Epithelial cell of prostate (primary cell): Measurements from ENCODE around the gene PLEKHA5.

ENCODE experiments used
- DNase-seq: peaks from one replicate; pipeline ENCODE4 v3.0.0-alpha.2; 2011; ENCODE audit warnings: low read depth, low spot score
- H3K27ac ChIP-seq: fragments of 450-650 bp; 2 replicates; pipeline ENCODE4 v1.5.1; 2017; ENCODE audit warnings: mild to moderate bottlenecking

Gene PLEKHA5

DNA sequence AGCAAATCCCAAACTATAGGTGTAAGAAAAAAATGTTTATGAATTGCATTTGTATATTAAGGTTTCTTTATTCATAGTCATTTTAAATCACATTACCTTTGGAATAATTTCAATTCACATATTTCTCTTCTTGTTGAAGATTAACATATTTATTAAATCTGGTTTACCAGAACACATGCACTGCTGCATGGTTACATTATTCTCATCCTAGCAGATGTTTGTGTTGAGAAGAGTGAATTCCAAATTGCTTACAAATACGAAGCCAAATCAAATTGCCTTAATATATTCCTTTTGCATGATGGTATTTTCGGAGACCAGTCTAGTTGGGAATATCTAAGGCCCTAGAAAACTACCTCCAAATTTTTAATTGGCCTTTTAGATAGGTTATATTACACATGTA, 130.6 kb downstream of the PLEKHA5 start:
- DNase-seq: no peak
- no peak overlapping the region for H3K27ac ChIP-seq

DNA sequence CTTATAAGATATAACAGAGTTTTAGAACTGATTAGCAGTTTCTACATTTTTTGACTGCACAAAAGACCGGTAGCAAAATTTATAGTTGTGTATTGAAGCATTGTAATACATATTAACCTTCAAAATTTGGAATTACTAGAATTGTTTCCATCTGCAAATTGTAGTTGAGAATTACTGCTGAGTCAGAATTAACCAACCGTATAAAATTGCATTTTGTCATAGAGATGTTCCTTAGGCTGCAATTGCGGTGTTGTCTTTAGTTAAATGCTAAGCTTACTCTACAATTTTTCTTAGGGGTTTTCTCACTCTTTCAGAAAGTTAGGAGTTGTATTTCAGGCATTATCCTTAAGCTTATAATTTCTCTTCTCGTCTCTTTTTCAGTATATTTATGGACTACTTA, 132.2 kb downstream of the PLEKHA5 start:
- no peak for DNase-seq
- no peak overlapping the region for H3K27ac ChIP-seq

DNA sequence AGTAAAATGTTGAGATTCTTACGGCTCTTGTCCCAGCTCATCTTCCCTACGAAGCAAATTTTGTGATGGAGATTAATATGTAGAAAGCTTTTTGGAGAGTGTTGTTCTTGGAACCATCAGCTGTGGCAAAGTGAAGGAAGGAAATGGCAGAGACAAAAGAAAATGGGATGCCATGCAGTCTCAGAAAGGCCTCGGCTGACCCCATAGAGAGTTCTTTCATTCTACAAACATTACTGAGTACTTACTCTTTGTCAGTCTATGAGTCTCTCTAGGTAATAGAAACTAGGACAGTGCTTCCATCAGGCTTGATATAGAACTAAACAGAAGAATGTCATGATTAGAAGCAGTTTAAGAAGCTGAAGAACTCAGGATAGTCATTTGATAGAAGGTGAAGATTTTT, 134.1 kb downstream of the PLEKHA5 start:
- no peak overlapping the region for H3K27ac ChIP-seq
- DNase-seq: no peak

DNA sequence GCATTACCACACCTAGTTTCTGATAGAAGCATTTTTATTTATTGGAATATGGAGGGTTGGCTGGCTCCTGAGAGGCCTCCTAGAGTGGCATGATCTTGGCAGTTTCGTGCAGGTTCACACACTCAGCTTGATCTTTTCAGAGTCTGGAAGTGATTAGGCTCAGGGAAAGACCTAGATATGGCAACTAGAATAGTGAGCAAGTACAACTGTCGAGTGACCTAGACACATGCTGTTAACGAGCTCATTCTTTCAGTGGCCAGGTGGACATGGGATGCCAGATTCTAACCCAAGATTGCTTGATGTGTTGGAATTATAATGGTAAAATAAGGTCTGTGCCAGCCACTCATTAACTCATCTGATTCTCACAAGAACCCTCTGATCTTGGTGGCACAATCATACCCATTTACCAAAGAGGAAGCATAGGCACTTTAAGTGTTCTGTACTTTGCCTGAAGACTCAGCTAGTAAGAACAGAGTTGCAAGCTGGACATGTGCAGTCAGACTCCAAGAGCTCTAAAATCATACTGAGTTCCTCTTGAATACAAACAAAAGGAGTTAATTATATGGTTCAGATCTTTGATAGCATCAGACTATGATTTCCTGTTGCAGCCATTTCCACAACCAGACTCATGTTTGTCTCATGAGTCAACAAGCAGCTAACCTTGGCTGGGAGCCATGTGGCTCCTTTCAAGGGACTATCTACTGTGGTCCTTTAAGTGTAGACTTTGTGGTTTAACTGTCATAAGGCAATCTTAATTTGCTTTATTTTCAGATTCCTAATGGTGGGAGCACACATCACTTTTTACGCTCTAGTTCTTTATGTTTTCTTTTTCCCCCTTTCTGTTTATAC, 144.2 kb downstream of the PLEKHA5 start:
- peak overlapping the region; percentile 76 for H3K27ac ChIP-seq
- peak; percentile 74 for DNase-seq

DNA sequence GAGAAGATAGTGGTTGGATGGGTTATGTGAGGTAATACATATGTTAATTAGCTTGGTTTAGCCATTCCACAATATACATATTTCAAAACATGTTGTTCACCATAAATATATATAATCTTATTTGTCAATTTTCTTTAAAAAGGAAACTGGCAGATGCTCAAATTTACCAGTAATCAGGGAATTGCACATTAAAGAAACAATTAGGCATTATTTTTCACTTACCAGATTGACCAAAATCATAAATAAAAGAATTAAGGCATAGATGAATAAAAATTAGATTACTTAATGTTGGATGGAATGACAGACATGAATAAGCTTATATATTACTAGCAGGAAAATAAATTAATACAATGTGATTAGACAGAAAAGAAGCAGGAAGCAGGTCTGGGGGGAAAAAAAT, 147.2 kb downstream of the PLEKHA5 start:
- no peak for DNase-seq
- H3K27ac ChIP-seq: no peak overlapping the region

DNA sequence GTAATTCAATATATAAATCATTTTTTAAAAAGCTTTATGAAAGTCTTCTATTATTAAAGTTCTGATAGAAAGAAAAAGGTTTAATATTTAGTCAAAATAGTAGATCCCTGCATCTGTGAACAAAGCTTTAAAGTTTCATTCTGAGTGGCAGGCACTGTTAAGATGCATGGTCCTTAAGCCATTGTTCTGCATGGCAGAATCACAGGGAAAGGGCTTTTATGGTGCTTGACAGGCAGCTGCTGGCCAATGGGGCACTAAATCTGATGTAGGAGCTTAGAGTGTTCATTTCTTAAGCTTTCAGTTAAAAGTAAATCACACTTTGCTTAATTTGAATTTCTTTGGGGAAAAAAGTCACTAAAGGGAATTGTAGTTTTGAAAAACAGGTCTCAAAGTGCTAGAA, 148.2 kb downstream of the PLEKHA5 start:
- DNase-seq: no peak

DNA sequence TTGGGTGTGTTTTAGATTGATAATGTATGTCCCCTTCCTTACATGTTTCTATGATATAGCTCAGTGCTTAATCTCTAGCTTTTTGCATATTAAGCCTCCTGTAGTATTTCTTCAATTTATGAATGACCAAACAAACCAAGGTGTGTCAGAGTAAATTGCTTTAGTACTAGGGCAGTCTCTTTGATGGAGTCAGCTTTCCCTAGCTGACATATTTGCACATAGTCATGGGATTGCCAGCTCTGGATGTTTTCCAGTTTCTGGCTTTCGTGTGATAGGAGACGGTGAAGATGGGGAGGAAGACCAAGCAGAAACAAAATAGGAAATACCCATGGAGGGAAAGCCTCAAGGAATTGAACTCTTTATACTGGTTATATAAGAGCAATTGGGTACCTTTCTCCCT, 148.9 kb downstream of the PLEKHA5 start:
- no peak for DNase-seq
- H3K27ac ChIP-seq: no peak overlapping the region

More for the DNA sequence above, 148.2 kb downstream of the PLEKHA5 start:
- no peak overlapping the region for H3K27ac ChIP-seq

DNA sequence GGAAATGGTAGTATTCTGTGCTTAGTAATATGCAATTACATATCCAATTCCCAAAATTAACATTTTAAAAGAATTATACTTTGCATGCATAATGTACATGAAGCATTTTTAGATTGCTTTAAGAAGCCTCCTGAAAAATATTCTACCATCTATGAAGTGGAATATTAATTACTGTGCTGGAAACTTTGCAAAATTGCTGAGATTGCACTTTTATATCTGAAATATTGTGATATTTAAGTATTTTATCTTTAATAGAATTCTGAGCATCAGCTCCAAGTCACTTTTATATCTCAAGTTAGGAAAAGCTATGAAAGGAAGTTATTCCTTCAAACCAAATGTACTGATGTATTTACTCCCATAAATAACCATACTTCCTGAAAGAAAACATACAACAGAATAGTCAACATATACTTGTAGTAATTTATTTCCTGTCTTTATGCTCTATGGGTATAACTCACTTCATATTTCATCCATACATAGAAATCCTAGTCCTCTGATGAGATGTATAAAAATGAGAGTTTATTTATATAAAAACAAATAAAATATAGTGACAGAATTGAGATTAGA, 152.7 kb downstream of the PLEKHA5 start:
- no peak for DNase-seq
- no peak overlapping the region for H3K27ac ChIP-seq

DNA sequence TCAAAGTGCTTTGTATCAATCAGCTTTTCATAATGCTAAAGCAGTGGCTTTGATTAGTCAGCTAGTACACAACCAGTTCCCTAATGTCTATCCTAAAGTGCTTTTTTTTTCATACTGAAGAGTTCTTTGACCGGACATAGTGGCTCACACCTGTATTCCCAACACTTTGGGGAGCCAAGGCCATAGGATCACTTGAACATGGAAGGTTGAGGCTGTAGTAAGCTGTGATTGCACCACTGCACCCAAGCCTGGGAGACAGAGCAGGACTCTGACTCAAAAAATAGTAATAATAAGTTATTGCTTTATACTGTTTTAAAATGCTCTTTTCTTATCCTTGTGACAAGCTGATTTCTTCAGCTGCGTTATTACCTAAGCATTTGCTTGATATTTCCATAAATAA, 155.1 kb downstream of the PLEKHA5 start:
- H3K27ac ChIP-seq: no peak overlapping the region
- no peak for DNase-seq

DNA sequence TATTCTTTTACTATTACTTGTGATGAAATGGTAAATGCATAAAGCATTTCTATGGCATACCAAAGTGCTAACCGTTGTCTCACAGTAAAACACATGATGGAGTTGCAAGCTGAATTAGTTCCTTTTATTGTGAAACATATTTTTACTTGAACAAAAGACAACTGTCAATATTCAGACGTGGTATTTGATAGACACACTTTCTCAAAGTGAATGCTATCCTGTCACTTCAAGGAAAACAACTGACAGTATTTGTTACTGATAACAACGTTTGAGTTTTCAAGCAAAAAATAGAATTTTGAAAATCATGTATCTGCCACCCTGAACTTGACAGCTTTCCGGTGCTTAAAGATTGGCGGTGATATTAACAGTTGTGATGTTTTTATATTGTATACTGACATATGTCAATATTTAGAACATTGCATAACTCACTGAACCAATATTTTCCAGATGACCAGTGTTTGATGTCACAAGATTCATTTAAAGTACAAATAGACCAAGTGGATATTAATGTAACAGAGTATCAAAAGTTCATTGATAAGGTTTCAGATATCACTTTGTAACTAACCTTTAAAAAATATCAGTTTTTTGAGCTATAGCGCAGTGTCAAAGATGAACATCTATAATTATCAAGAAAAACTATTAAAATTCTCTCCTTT, 156.4 kb downstream of the PLEKHA5 start:
- DNase-seq: no peak
- H3K27ac ChIP-seq: no peak overlapping the region

DNA sequence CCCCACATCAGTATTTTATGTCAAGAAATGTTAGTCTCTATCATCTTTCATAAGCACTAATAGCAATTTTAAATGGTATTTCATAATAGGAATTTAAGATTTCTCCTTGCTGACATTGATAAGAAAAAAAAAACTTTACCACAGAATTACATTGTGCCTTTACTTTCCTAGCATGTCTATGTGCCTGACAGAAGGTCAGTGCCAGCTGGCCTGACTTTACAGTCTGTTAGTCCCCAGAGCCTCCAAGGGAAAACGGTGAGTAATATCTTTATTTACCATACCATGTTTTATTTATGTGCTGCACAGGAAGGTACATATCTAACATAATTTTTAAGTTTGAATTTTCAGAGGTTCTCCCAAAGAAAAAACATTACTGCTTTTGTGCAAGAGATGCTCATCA, 157.8 kb downstream of the PLEKHA5 start:
- no peak for DNase-seq
- no peak overlapping the region for H3K27ac ChIP-seq

DNA sequence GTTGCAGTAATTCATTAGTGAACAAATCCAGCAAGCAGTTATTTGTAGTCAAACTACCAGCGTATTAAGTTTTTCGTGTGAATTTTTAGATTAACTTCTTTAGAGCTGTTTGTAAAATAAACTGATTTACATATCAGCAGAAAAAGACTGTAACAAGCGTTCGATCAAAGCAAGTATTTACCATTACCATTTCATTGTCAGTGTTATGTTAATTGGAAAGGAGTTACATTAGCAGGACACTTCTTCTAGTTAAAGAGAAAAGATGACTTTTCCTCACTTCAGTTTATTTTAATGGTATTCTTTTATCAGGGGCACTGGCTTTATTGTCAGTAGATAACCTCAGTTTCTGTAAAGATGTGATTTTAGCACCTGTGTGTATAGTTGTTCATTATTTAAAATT, 158.6 kb downstream of the PLEKHA5 start:
- H3K27ac ChIP-seq: no peak overlapping the region
- no peak for DNase-seq

DNA sequence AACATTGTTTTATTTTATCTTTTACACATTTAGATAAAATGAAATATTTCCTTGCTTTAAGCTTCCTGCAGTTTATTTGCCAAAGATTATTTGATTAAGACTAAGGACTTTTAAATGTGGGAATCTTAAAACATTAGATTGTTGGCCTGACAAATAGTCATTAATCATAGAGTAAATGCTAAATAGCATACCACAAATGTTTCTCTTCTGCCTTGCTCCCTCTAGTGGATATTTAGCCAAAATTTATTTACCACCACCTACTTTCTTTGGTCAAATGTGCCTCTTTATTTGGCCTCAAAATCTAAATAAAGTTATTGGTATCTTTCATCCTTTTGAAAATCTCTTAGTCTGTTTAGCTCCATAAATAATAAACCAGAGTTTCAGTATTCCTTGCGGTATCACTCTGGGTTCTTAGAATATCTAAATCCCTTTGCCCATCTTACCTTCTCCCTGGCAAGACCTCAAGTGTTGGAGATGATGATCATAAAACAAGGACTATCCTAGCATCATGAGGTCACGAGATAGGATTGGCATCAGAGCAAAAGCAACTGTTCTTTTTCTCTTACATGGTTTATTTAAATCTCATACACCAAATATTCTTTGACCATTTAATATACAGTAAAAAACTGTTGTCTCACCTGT, 159.2 kb downstream of the PLEKHA5 start:
- no peak for DNase-seq
- H3K27ac ChIP-seq: no peak overlapping the region

DNA sequence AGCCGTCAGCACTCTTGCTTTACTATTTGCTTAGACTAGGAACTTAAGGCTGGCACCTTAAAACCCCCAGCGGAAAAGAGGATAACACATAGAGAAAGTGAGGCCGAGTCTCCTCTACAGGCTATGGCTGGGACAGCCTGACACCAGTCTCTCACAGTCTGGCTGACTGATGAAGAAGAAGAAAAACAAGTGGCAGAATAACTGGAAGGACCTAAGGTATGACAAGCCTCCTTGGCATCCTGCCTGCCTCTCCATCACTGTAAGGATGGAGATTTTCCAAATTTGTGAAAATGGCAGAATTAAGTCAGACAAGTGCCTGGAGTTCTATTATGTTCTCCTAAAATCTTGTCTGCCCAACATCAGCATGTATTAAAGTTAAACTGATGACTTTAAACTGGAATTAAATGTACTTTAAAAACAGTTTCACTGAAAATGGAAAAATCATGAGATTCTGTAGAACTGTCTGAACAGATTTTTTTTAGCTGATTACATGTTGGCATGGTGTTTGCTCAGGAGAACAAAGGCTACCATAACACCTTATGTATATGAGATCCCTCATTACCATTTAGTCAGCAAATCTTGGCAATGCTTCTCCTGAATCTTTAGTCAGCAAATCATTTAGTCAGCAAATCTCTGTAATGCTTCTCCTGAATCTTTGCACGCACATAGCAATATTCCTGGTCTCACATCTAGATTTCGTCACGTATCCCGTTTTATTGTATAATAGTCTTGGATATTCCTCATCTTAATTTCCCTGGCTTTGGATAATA, 169.5 kb downstream of the PLEKHA5 start:
- DNase-seq: no peak
- H3K27ac ChIP-seq: peak overlapping the region; percentile 56

DNA sequence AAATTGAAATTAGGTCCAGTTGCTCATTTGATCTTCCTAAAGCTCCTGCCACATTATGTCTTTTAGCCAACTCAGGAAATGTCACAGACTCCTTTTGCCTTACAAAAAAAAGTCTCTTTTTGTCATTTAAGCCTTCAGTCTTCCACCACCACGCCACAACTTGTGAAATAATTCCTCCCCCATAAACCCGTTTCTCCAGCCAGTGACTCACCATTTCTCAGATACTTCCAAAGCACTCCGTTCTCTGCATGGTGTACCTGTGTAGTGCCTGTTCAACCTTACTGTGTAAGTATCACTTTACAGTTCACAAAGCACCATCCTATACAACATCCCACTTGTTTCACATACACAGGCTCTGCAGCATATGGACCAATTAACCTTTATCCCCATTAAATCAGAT, 170.2 kb downstream of the PLEKHA5 start:
- peak overlapping the region; percentile 56 for H3K27ac ChIP-seq

DNA sequence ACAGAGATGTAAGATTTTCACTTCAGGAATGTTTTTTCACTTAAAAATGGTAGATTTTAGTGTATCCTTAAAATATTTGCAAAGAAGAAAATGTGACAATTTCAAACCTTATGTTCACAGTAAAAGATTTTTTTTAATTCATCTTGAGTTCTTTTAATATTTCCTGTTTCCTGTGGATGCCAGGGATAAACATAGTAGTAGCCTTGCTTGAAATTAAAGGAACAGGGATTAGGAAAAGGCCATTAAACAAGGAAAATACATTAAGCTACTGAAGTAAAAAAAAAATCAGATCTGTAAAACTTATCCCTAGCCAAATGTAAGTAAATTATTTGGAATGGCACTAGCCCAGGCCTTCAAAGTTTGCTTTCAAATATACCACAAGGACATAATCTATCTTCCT, 171.7 kb downstream of the PLEKHA5 start:
- no peak overlapping the region for H3K27ac ChIP-seq
- DNase-seq: no peak

More for the DNA sequence above, 170.2 kb downstream of the PLEKHA5 start:
- DNase-seq: peak; percentile 60

DNA sequence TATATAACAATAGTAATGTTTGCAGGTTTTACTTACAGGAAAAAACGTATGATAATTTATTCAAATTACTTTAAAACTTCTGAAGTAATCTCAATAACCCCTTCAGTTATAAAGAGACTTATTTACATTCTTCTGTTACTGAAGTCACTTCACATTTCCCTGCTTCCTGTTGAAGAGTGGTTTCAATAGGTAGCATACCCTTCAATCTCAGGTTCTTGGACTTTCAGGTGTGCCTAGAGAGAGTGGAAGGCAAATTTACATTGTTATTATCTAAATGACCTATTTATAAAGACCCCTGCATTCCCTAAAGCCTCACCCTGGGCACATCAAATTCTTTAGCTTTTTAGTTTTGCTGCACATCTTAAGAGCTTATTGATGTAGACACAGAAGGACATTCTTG, 172.2 kb downstream of the PLEKHA5 start:
- no peak overlapping the region for H3K27ac ChIP-seq
- DNase-seq: no peak

DNA sequence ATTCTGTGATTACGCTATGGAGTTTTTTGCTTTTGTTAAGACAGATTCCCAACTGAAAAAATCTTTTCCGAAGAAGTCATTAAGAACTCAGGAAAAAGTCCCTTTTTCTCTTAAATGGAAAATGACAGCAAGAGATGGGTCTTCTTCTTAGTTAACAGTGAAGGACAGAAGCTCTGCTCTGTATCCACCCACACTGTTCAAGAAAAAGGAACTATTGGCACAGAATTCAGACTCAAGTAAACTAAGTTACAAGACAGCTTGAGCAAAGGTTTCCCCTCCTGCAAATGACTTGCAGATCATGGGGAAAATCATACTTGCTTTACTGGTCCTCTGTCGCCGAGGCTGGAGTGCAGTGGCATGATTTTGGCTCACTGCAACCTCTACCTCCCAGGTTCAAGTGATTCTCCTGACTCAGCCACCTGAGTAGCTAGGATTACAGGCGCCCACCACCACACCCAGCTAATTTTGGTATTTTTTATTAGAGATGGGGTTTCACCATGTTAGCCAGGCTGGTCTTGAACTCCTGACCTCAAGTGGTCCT, 172.6 kb downstream of the PLEKHA5 start:
- DNase-seq: no peak
- no peak overlapping the region for H3K27ac ChIP-seq

DNA sequence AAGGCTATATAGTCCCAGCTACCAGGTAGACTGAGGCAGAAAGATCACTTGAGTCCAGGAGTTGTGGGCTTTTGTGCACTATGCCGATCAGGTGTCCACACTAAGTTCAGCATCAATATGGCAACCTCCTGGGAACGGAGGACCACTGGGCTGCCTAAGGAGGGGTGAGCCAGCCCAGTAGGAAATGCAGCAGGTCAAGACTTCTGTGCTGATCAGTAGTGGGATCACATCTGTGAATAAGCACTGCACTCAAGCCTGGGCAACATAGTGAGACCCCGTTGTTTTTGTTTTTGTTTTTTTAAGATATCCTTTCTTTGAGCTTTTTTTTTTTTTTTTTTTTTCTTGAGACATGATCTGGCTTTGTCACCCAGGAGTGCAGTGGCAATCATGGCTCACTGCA, 174.0 kb downstream of the PLEKHA5 start:
- DNase-seq: no peak
- H3K27ac ChIP-seq: no peak overlapping the region

DNA sequence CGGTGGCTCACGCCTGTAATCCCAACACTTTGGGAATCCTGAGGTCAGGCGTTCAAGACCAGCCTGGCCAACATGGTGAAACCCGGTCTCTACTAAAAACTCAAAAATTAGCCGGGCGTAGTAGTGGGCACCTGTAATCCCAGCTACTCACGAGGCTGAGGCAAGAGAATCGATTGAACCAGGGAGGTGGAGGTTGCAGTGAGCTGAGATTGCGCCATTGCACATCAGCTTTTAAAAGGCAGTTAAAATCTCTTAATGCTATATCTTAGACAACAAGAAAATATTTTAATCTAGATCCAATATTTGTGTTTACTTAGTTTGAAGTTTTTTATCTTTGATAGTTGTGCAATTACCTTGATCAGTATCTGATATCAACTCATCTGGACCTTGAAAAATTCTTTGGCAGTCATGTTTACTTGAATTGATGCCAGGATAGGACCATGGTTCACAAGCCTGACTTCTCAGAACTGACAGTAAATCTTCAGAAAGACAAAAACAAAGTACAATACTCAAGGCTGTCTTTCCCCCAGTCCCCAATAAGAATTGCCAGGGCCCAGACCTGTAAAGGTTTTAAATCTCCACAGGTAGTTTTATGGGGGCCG, 174.7 kb downstream of the PLEKHA5 start:
- no peak for DNase-seq
- H3K27ac ChIP-seq: no peak overlapping the region
